ENCODE measurements around the gene PFKM. TPM values are rescaled to one million over a fixed set of nuclear protein-coding genes. Genes with fewer than 3 reads are reported as not detected.

Gene PFKM
- total and polyA plus RNA-seq, 2 donors (not counting 3 experiments of a cell fraction or from before 2014, with no cell fraction given) = 53.4 to 74.4 TPM

GRCh38 chr12:48131517-48131916, 12.4 kb downstream of the PFKM start:
- H3K4me2 ChIP-seq (ENCODE audit: insufficient read depth, low read length) = no peak overlapping the region
- H3K4me3 ChIP-seq (replicated peaks in 1 of 3; ENCODE audit: insufficient read depth in 1 of 3, low read depth in 1 of 3, low read length in 3 of 3) = no peak overlapping the region
- H3K36me3 ChIP-seq (ENCODE audit: control insufficient read depth in 2 of 2, extremely low read depth in 1 of 2, insufficient read depth in 2 of 2, low read length in 2 of 2) = peaks cover 19 to 32% of the 10 kb centered on the region in 2 experiments
- intact Hi-C loops (cut with micrococcal nuclease) (no loop called here), dilution Hi-C loops (cut with MboI; ENCODE audit: extremely low pct_ligation_motif_present, low sequenced_read_pairs) (no loop called here)
- no TSS peak for BruUV-seq (replicated peaks)
- H3K9me3 ChIP-seq (replicated peaks; ENCODE audit: control insufficient read depth, insufficient read depth, low read length) = no peaks in the 10 kb centered on the region
- H3K27ac ChIP-seq (ENCODE audit: insufficient read depth, low read depth, low read length) = no peak overlapping the region
- FAIRE-seq (no peak), DNase-seq (ENCODE audit: low read depth, low spot score) (no peak)
- CTCF ChIA-PET = no interaction called here
- TF ChIP-seq MYC (IDR thresholded peaks at IDR 0.05; ENCODE audit: low read depth, low read length) (no peak), POLR2A (IDR thresholded peaks at IDR 0.05; ENCODE audit: low read depth, low read length) (no peak), GATA2 (IDR thresholded peaks at IDR 0.05; ENCODE audit: insufficient read depth, insufficient read length, low read depth, low read length) (no peak), JUN (IDR thresholded peaks at IDR 0.05; ENCODE audit: borderline replicate concordance, insufficient read depth, insufficient read length, low read depth) (no peak), EZH2 (IDR thresholded peaks at IDR 0.05; ENCODE audit: borderline replicate concordance, low read depth, low read length, severe bottlenecking) (no peak), FOS (IDR thresholded peaks at IDR 0.05; ENCODE audit: borderline replicate concordance, insufficient read depth, low read length) (no peak), POLR2AphosphoS5 (IDR thresholded peaks at IDR 0.05; ENCODE audit: insufficient read depth, low read depth, low read length) (no peak), MAX (IDR thresholded peaks at IDR 0.05; ENCODE audit: insufficient read depth, insufficient read length) (no peak), CTCF (IDR thresholded peaks at IDR 0.05; ENCODE audit: extremely low read depth in 1 of 2, insufficient read depth in 1 of 2, low read depth in 1 of 2, low read length in 2 of 2) (no peak)
- H3K9ac ChIP-seq (replicated peaks; ENCODE audit: extremely low read depth, insufficient read depth, low read length) = no peak overlapping the region
- peaks cover 4% of the 10 kb centered on the region for H3K79me2 ChIP-seq (ENCODE audit: control insufficient read depth, insufficient read depth, low read length)
- POLR2A ChIA-PET = no interaction called here
- H2AFZ ChIP-seq (ENCODE audit: low read depth, low read length) = no peak overlapping the region
- H3K4me1 ChIP-seq (ENCODE audit: control insufficient read depth, extremely low read depth, insufficient read depth, low read length) = peaks cover 3% of the 10 kb centered on the region
- H4K20me1 ChIP-seq (replicated peaks; ENCODE audit: control insufficient read depth, extremely low read depth, insufficient read depth, low read length) = no peaks in the 10 kb centered on the region
- no peaks in the 10 kb centered on the region for H3K27me3 ChIP-seq (ENCODE audit: control insufficient read depth in 2 of 2, insufficient read depth in 2 of 2, low read length in 2 of 2)
- H3K9me1 ChIP-seq (replicated peaks; ENCODE audit: control insufficient read depth, extremely low read depth, insufficient read depth, low read length) = no peaks in the 10 kb centered on the region
